HG03045 (cell line): ENCODE measurements around the gene KIRREL1.
A peak's percentile ranks its signal among the peaks of the same experiment; 100 is the strongest.

Experiments
- ATAC-seq: cut with Tn5 transposase; IDR thresholded peaks from one replicate; pipeline ENCODE4 v1.9.1; 2021; ENCODE audit warnings: mild to moderate bottlenecking, moderate library complexity; ENCODE audit not compliant: unreplicated experiment

Gene KIRREL1

DNA sequence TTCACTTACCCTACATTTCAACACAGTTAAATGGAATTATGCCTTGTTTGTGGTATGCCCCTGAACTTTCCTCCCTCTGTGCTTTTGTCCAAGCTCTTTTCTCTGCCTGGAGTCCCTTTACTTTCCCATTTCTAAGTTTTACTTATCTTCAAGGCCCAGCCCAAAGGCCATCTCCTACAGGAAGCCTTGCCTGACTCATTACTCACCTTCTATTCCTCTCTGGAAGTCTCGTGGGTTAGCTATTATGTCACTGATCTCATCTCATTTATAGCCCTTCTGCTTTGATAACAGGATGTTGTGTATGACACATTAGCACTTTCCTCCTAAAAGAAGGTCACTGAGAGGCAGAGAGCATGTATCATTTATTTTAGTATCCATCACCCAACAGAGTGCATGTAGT lies 108.5 kb downstream of the KIRREL1 start:
- no peak for ATAC-seq

- no peak for ATAC-seq
Measured at GRCh38 chr1:158102881-158103674, 109.6 kb downstream of the KIRREL1 start.

GRCh38 chr1:158103861-158104522 lies 110.5 kb downstream of the KIRREL1 start:
- no peak for ATAC-seq

- ATAC-seq = no peak
Measured at GRCh38 chr1:158104891-158105290, 111.4 kb downstream of the KIRREL1 start.

- ATAC-seq = no peak
Measured at GRCh38 chr1:158105352-158106095, 112.1 kb downstream of the KIRREL1 start.

GRCh38 chr1:158107916-158108315 lies 114.5 kb downstream of the KIRREL1 start:
- ATAC-seq = no peak

DNA sequence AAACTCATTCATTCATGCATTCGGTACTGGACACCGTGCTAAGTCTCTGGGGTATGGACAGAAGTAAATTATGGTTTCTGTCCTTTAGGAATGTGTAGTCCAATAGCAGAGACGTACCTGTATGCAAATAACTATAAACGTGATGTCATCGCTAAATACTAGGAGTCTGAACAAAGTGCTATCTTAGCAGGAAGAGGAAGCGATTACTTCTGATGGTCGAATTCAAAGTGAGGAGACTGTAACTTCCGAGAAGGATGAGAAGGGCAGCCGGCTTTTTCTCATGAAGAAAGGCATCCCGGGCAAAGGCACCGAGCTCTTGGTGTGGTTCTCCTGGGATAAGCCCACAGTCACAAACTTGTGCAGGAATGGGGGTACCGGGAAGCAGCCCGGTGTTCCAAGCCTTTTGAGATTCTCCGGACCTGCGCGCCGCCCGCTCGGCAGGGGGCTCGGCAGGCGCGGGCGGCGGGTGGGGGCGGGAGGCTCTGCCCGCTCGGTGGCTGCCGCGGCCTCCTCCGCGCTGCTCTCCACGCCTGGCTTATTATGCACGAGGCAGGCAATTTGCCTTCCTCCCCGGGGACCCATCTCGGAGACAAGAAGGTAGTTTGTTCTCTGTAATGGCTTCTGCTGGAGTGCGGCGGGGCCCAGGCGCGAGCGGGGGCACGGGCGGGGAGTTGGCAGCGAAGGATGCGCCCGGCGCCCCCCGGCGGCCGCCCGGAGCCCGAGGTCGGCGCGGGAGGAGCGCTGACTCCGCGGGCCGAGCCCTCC lies 119.7 kb downstream of the KIRREL1 start:
- no peak for ATAC-seq

DNA sequence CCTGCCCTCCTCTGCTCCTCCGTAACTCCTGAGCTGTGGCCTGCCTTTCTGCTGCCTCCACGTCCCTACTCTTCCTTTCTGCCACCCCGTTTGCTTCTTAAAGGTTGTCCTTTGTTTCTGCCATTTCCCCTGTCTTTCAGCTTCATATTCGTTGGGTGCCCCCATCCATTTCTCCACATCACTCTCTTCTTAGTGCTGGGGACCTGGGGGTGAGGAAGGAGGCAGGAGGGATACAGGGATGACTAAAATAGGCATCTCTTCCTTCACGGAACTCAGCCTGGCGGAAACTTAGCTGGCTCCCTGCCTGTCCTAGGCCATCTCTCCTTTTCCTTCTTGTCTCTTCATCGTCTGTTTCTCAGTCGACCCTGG lies 120.3 kb downstream of the KIRREL1 start:
- ATAC-seq = no peak

DNA sequence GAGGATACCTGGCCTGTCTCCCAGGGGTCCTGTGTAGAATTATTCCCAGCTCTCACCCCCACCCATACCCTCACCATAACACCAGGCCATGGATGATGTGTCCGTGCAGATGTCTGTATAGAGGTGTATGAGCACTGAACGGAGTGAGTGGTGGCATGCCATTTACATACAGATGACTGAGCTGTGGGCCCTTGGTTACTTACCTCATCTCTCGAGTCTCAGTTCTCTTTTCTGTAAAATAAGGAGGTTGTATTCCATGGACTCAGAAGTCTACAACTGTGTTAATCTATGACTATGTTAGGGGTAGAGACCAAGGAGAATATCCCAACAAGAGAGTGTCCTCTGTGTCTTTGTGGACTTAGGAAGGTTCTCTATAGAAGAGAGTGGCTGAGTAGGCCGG lies 121.7 kb downstream of the KIRREL1 start:
- no peak for ATAC-seq

DNA sequence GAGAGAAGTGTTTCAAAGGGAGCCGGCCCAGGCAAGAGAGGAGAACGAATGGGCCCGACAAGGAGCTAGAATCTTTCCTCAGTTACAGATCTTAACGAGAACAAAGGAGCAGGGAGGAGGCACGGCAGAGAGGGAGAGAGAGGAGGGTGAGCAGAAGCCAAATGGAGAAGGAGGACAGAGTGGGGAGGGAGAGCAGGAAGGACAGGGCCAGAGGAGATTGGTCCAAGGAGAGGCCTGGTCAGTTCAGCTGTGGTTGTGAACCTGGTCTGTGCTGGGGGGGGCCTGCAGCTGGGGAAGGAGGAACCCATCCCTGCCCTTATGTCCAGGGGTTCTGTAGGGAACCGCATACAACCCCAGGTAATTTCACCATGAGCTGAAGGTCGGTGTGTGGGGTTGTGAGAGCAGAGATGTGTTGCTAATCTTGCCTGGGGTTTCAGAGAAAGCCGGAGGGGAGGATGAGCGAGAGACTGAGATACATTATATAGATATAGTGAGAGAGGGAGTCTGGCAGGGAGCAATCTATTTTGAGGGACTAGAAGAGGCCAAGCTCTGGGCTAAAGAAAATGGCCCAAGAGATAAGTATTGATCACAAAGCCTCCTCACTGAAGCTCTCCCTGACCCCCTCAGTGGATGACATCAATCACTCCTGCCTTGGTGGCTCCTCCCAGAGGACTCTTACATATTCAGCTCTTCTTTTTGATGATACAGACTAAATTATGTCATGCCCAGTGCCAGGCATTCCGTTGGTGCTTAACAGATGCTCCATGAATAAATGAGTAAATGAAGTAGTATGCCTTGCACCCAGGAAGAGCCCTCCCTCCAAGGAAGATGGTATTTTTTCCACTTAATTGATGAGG lies 123.1 kb downstream of the KIRREL1 start:
- ATAC-seq = no peak

DNA sequence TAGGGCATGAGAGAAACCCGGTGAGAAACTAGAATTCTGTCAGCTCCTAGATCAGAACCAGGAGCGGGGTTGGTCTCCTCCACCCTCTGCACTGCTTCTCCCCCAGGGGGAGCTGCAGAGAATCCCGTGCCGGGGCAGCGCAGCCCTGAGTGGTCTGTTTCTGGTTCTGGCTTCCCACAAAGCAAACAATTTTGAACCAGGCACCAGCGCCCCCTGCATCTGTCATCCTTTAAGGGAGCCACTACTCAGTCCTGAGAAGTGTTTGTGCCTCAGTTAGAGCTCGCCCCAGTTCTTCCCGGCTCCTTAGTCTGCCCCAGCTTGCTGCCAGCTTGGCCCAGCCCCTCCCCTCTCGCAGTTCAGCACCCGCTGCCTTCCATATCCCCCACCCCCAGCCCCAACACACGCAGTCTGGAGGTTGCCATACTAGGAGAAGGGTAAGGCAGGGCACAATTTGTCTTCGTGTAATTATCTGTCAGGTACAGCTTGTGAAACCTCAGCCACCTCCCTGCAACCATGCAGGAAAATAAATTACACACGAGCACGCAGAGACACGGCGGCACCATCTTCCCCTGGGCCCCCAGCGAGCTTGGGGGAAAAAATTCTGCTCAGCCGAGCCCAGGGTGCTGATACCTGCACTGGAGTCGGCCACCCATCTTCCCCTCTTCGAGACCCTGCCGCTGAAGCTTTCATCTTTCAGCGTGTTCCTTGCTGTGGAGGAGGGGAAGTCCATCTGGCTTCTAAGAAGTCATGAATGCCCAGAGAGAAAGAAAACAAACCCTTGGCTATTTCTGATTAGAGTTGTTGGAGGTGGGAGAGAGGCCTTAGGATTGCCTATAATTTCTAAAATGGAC lies 124.6 kb downstream of the KIRREL1 start:
- ATAC-seq = no peak

GRCh38 chr1:158118713-158119402 lies 125.4 kb downstream of the KIRREL1 start:
- ATAC-seq = no peak

DNA sequence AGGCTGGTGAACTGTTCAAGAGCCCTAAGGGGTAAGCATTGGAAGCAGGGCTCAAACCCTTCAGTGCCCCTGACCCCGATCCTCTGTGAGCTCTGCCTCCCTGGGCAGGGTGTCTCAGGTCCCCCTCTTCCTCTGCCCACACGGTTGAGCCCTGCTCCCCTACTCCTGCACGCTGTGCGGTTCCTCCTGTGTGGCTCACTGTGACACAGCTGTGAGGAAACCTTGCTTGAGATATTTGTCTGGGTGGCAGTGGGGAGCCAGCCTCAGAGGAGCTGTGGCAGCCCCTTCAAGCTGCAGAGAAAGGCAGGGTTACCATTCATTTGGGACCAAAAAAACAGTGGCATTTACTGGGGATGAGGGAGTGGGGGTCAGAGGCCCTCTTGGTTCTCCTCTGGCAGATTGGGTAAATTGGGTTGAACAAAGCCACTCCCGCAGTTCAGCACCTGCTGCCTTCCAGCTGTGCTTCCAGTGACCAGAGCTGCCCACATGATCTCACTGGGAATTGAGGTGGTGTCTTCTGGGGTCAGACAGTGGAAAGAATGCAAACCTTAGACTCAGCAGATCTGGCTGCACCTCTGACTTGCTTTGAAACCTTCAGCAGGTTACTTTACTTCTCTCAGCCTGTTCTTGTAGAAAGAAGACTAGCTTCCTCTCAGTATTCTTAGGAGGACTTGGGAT lies 126.7 kb downstream of the KIRREL1 start:
- no peak for ATAC-seq

DNA sequence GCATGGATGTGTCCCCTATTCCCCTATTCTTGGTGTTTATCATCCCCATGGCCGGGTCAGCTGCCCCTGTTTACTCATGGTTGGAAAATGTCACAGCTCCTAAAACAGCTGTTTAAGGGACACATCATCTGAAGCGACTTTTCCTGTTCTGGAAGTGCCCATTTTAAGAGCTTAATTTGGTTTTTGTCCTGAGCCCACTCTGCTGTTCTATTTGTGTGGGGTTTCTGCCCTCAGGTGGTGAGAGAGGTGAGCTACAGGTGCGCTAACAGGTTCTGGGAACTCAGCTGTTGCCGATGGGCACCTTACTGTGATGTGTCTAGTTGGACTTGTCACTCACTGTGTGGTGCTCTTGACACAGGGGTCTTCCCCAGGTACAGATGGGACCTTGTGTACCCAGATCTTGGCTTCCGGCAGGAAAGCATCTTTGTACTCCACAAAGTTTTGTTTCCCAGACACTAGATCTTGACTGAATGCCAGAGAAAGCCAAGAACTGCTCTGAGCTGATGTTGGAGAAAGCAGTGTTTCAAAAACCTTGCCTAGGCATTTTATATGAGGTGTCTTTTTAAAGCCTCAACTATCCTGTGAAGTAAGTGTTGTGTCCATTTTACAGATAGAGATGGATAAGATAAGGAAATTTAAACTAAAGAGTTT lies 128.3 kb downstream of the KIRREL1 start:
- no peak for ATAC-seq

GRCh38 chr1:158122833-158123388 lies 129.5 kb downstream of the KIRREL1 start:
- no peak for ATAC-seq

GRCh38 chr1:158124034-158124433 lies 130.6 kb downstream of the KIRREL1 start:
- ATAC-seq = no peak

- ATAC-seq = peak; percentile 54
Measured at GRCh38 chr1:158124999-158125398, 131.6 kb downstream of the KIRREL1 start.
